ENCODE results near the gene SEPSECS.

DNA sequence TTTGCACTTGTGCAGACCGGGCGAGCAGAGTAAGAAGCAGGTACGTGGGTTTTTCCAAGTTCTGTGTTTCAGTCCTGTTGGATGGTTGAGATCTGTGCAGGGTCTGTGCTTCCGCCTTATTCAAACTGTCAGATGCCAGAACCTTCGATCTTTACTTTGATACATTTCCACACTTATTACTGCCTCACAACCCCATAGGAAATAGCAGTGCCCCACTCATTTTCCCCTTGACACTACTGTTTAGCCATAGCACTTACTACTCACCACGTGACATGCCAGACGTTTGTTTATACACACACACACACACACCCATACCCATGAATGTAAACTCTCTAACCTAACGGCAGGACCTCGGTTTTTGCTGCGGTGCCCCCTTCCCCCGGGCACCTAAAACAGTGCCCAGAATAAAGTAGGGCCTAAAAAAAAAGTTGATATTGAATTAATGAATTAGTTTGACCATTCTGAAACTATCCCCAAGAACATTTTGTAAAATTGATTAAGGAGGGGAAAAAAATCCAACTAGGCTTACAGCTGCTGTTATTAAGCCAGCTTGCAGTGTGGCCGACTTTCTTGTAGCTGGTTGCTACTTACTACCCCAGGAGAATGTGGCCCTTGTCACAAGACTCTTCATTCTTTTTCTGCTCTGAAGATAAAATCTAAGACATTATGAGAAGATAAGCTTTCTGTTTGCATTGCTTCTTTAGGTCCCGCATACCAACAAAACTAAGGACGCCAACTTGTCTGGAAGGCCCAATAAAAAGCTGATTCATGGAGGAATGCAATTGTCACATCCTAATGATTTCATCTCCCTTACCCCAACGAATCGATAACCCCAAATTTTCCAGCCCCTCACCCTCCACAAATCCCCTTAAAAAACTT lies 704 bp upstream of the SEPSECS start:
- peak in 1 of 2 donors; percentile 74 for TF ChIP-seq POLR2A (IDR thresholded peaks at IDR 0.05)
- TF ChIP-seq, protein P1, sequence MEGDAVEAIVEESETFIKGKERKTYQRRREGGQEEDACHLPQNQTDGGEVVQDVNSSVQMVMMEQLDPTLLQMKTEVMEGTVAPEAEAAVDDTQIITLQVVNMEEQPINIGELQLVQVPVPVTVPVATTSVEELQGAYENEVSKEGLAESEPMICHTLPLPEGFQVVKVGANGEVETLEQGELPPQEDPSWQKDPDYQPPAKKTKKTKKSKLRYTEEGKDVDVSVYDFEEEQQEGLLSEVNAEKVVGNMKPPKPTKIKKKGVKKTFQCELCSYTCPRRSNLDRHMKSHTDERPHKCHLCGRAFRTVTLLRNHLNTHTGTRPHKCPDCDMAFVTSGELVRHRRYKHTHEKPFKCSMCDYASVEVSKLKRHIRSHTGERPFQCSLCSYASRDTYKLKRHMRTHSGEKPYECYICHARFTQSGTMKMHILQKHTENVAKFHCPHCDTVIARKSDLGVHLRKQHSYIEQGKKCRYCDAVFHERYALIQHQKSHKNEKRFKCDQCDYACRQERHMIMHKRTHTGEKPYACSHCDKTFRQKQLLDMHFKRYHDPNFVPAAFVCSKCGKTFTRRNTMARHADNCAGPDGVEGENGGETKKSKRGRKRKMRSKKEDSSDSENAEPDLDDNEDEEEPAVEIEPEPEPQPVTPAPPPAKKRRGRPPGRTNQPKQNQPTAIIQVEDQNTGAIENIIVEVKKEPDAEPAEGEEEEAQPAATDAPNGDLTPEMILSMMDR (IDR thresholded peaks at IDR 0.05) = no peak
